ENCODE data around the gene ANKS1A.

ANKS1A gene

DNA sequence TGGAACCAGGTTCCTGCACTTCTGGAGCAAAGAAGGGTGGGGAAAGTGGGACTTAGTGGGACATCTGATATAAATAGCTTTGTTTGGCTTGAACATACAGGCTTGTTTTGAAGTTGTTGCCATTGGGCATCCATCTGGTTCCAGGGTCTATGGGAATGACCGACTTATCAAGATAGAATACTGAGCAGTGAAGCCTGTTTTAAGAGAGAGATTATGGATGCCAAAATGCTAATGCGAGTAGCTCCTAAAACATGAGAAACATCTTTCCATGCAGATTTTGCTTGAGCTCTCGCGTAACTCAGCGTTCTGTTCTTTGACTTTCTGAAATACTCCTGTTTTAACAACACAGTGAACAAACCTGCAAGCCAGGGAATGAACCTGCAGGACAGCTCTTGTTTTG lies 98.5 kb downstream of the ANKS1A start:
- no peaks in the 10 kb centered on the region for H3K79me2 ChIP-seq (ENCODE audit: control insufficient read depth, low read length)
- no peaks in the 10 kb centered on the region for H3K27me3 ChIP-seq (ENCODE audit: control insufficient read depth, low read length)
- H3K36me3 ChIP-seq (ENCODE audit: control insufficient read depth, low read length), result peaks cover 8% of the 10 kb centered on the region; the same call in 1 of the 2 replicates
- H3K4me1 ChIP-seq (ENCODE audit: control insufficient read depth, low read length), result no peaks in the 10 kb centered on the region
- no peaks in the 10 kb centered on the region for H4K20me1 ChIP-seq (ENCODE audit: control insufficient read depth, insufficient read depth, low read depth, low read length)
- no peaks in the 10 kb centered on the region for H3K9me2 ChIP-seq (replicated peaks; ENCODE audit: control insufficient read depth, low read length)
- H3K4me2 ChIP-seq (ENCODE audit: low read length), result no peak overlapping the region
- no peak overlapping the region for H3K4me3 ChIP-seq (ENCODE audit: low read length)
- H3F3A ChIP-seq (ENCODE audit: control insufficient read depth, insufficient read depth), result peaks cover 2% of the 10 kb centered on the region; the same call in 1 of the 2 replicates
- H3K27ac ChIP-seq (ENCODE audit: low read depth, low read length), result no peak overlapping the region
- TF ChIP-seq CTCF (IDR thresholded peaks at IDR 0.05; ENCODE audit: low read depth, low read length, poor library complexity, severe bottlenecking) (no peak), EZH2phosphoT487 (IDR thresholded peaks at IDR 0.05; ENCODE audit: borderline replicate concordance, low read length) (no peak)
- H3K9me3 ChIP-seq (ENCODE audit: control insufficient read depth, insufficient read depth, low read length), result no peaks in the 10 kb centered on the region

DNA sequence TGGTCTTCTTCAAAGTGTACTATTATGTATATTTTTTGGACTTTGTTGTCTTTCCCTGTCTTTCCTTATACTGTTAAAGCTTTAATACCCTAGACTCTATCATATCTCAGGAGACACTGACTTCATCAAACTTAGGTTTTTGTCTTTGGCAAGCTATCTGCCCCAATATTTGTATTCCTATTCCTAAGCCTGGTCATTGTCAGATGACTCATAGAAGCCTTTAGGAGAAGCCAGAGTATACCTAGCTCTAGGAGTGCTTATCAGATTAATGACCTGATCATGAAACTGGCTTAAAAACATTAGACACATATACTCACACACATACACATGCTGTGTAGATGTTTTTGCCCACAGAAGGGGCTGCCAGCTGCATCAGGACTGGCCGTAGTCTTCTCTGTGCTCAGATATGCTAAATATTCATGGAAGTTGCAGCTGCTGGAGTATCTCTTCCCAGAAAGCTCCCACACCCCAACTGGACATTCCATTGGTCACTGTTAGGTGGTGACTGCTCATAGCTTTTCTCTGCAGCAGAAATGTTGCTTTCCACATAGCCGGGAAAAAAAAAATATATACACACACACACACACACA lies 102.0 kb downstream of the ANKS1A start:
- Histone ChIP-seq H3F3A (ENCODE audit: control insufficient read depth, insufficient read depth) (no peaks in the 10 kb centered on the region), H3K4me2 (ENCODE audit: low read length) (no peak overlapping the region), H3K27ac (ENCODE audit: low read depth, low read length) (no peak overlapping the region), H4K20me1 (ENCODE audit: control insufficient read depth, insufficient read depth, low read depth, low read length) (no peaks in the 10 kb centered on the region), H3K36me3 (ENCODE audit: control insufficient read depth, low read length) (peaks cover 8% of the 10 kb centered on the region; the same call in 1 of the 2 replicates), H3K4me3 (ENCODE audit: low read length) (no peak overlapping the region), H3K9me3 (ENCODE audit: control insufficient read depth, insufficient read depth, low read length) (no peaks in the 10 kb centered on the region), H3K9me2 (replicated peaks; ENCODE audit: control insufficient read depth, low read length) (no peaks in the 10 kb centered on the region), H3K4me1 (ENCODE audit: control insufficient read depth, low read length) (no peaks in the 10 kb centered on the region), H3K27me3 (ENCODE audit: control insufficient read depth, low read length) (no peaks in the 10 kb centered on the region), H3K79me2 (ENCODE audit: control insufficient read depth, low read length) (no peaks in the 10 kb centered on the region)
- no peak for TF ChIP-seq CTCF (IDR thresholded peaks at IDR 0.05; ENCODE audit: low read depth, low read length, poor library complexity, severe bottlenecking)
- no peak for TF ChIP-seq EZH2phosphoT487 (IDR thresholded peaks at IDR 0.05; ENCODE audit: borderline replicate concordance, low read length)

- H3K9me3 ChIP-seq (ENCODE audit: control insufficient read depth, insufficient read depth, low read length), result no peaks in the 10 kb centered on the region
- H3K27me3 ChIP-seq (ENCODE audit: control insufficient read depth, low read length), result no peaks in the 10 kb centered on the region
- H4K20me1 ChIP-seq (ENCODE audit: control insufficient read depth, insufficient read depth, low read depth, low read length), result no peaks in the 10 kb centered on the region
- H3K4me2 ChIP-seq (ENCODE audit: low read length), result no peak overlapping the region
- no peak overlapping the region for H3K27ac ChIP-seq (ENCODE audit: low read depth, low read length)
- H3K9me2 ChIP-seq (replicated peaks; ENCODE audit: control insufficient read depth, low read length), result no peaks in the 10 kb centered on the region
- 0 out of 2 replicates have a peak, but pooled peaks cover 3% of the 10 kb centered on the region for H3K36me3 ChIP-seq (ENCODE audit: control insufficient read depth, low read length)
- TF ChIP-seq CTCF (IDR thresholded peaks at IDR 0.05; ENCODE audit: low read depth, low read length, poor library complexity, severe bottlenecking) (no peak), EZH2phosphoT487 (IDR thresholded peaks at IDR 0.05; ENCODE audit: borderline replicate concordance, low read length) (no peak)
- H3K79me2 ChIP-seq (ENCODE audit: control insufficient read depth, low read length), result no peaks in the 10 kb centered on the region
- H3K4me3 ChIP-seq (ENCODE audit: low read length), result no peak overlapping the region
- H3K4me1 ChIP-seq (ENCODE audit: control insufficient read depth, low read length), result no peaks in the 10 kb centered on the region
- H3F3A ChIP-seq (ENCODE audit: control insufficient read depth, insufficient read depth), result no peaks in the 10 kb centered on the region
These were observed 103.3 kb downstream of the ANKS1A start for GRCh38 chr6:34992376-34992775.
